GM21717 (cell line): ENCODE data around the gene SNED1.

Experiments
- ATAC-seq: cut with Tn5 transposase; IDR thresholded peaks from one replicate; pipeline ENCODE4 v1.9.1; 2021; ENCODE audit warnings: mild to moderate bottlenecking, moderate library complexity; ENCODE audit not compliant: unreplicated experiment

The SNED1 gene

GRCh38 chr2:240959941-240960308 lies 38.5 kb upstream of the SNED1 start:
- no peak for ATAC-seq

GRCh38 chr2:240960309-240960970 lies 38.0 kb upstream of the SNED1 start:
- no peak for ATAC-seq

- ATAC-seq: no peak
Measured at GRCh38 chr2:240960971-240961876, 37.2 kb upstream of the SNED1 start.

- no peak for ATAC-seq
Measured at GRCh38 chr2:240961910-240962299, 36.5 kb upstream of the SNED1 start.

- no peak for ATAC-seq
Measured at GRCh38 chr2:240962300-240963064, 35.9 kb upstream of the SNED1 start.

GRCh38 chr2:240963065-240963867 lies 35.2 kb upstream of the SNED1 start:
- no peak for ATAC-seq

- ATAC-seq: no peak
Measured at GRCh38 chr2:240963868-240964703, 34.3 kb upstream of the SNED1 start.

GRCh38 chr2:240964704-240965295 lies 33.6 kb upstream of the SNED1 start:
- ATAC-seq: no peak

- no peak for ATAC-seq
Measured at GRCh38 chr2:240965296-240965904, 33.0 kb upstream of the SNED1 start.

- no peak for ATAC-seq
Measured at GRCh38 chr2:240965905-240966456, 32.4 kb upstream of the SNED1 start.

- no peak for ATAC-seq
Measured at GRCh38 chr2:240966457-240966905, 31.9 kb upstream of the SNED1 start.

- no peak for ATAC-seq
Measured at GRCh38 chr2:240966906-240967680, 31.3 kb upstream of the SNED1 start.

- no peak for ATAC-seq
Measured at GRCh38 chr2:240967681-240968621, 30.5 kb upstream of the SNED1 start.

GRCh38 chr2:240968731-240969624 lies 29.4 kb upstream of the SNED1 start:
- no peak for ATAC-seq

GRCh38 chr2:240970104-240970503 lies 28.3 kb upstream of the SNED1 start:
- no peak for ATAC-seq

- no peak for ATAC-seq
Measured at GRCh38 chr2:240970816-240971215, 27.6 kb upstream of the SNED1 start.
